Measurements from ENCODE around the gene TMIGD2. TPM values are rescaled to one million over a fixed set of nuclear protein-coding genes. Genes with fewer than 3 reads are reported as not detected.

Gene TMIGD2
- total and polyA plus RNA-seq, 2 donors (not counting 1 experiment from before 2014, with no cell fraction given), result not detected

DNA sequence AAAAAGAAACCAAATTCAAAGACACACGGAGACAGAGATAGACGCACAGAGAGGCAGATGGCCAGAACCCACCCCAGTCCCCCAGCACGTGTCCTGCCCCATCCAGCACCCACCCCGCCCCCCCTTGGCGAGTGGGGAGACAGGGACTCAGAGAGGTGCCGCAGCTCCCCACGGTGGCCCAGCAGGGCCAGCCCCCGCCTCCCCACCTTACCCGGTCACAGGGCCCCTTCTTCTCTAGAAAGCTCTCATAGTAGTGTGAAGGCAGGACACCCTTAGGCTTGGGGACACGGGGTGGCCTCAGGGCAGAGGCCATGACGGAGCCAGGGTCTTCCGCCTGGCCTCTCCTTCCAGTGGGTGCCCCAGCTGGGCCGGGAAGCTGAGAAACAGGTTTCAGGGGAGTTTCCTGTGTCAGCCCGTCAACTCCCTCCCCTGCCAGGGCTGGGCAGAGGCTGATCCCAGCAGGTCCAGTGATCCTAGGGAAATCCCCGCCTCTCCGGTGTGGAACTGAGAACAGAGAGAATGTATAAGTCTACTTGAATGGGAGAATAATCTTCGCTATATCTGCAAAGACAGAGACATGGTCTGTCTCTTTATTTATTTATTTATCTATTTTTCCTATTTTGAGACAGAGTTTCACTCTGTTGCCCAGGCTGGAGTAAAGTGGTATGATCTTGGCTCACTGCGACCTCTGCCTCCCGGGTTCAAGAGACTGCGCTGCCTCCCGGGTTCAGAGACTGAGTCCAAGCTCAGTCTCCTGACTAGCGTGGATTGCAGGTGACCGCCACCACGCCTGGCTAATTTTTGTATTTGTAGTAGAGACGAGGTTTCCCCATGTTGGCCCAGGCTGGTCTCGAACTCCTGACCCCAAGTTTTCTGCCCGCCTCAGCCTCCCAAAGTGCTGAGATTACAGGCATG is 36.5 kb upstream of the TMIGD2 start, which contains the start of gene STAP2:
STAP2 (minus strand) TSS at position 387 of the 915 bp plus-strand sequence; CDS start at position 313, 74 bp downstream.
- H4K20me1 ChIP-seq (ENCODE audit: control insufficient read depth, extremely low read depth, insufficient read depth, low read length), result no peaks in the 10 kb centered on the region
- no peaks in the 10 kb centered on the region for H3K9me3 ChIP-seq (ENCODE audit: control insufficient read depth, insufficient read depth, low read depth, low read length)
- H3K4me3 ChIP-seq (replicated peaks in 1 of 4; ENCODE audit: control extremely low read depth in 1 of 4, insufficient read depth in 1 of 4, low read depth in 3 of 4, low read length in 4 of 4), result peak within 1 kb of the TSS; percentile 33 to 48 (median 42)
- H3K36me3 ChIP-seq (ENCODE audit: control insufficient read depth, insufficient read depth, low read length), result no peaks in the 10 kb centered on the region
- peak within 1 kb of the TSS; percentile 96 for H3K4me2 ChIP-seq (ENCODE audit: extremely low read depth, insufficient read depth, low read length)
- no peak for DNase-seq (ENCODE audit: low read depth in 2 of 2)
- peak within 1 kb of the TSS; percentile 26 for H3K9ac ChIP-seq (ENCODE audit: insufficient read depth, low read length)
- H3K27ac ChIP-seq (ENCODE audit: insufficient read depth, low read length), result no peak within 1 kb of the TSS
- peaks cover 4% of the 10 kb centered on the region for H3K4me1 ChIP-seq (ENCODE audit: control insufficient read depth, extremely low read depth, insufficient read depth, low read length)
- TF ChIP-seq, protein P1, sequence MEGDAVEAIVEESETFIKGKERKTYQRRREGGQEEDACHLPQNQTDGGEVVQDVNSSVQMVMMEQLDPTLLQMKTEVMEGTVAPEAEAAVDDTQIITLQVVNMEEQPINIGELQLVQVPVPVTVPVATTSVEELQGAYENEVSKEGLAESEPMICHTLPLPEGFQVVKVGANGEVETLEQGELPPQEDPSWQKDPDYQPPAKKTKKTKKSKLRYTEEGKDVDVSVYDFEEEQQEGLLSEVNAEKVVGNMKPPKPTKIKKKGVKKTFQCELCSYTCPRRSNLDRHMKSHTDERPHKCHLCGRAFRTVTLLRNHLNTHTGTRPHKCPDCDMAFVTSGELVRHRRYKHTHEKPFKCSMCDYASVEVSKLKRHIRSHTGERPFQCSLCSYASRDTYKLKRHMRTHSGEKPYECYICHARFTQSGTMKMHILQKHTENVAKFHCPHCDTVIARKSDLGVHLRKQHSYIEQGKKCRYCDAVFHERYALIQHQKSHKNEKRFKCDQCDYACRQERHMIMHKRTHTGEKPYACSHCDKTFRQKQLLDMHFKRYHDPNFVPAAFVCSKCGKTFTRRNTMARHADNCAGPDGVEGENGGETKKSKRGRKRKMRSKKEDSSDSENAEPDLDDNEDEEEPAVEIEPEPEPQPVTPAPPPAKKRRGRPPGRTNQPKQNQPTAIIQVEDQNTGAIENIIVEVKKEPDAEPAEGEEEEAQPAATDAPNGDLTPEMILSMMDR (conservative IDR thresholded peaks at IDR 0.05 in 1 of 2, IDR thresholded peaks at IDR 0.05 in 1 of 2; ENCODE audit: low read depth in 1 of 2, low read length in 2 of 2), result no peak
- no peak for TF ChIP-seq EZH2 (IDR thresholded peaks at IDR 0.05; ENCODE audit: low read length, missing control alignments)
- peak within 1 kb of the TSS; percentile 97 for H2AFZ ChIP-seq (ENCODE audit: low read length)
- H3K79me2 ChIP-seq (ENCODE audit: control insufficient read depth, insufficient read depth, low read length), result no peaks in the 10 kb centered on the region
- H3K27me3 ChIP-seq (ENCODE audit: control insufficient read depth, insufficient read depth, low read length), result no peaks in the 10 kb centered on the region

GRCh38 chr19:4337906-4338440 is 35.8 kb upstream of the TMIGD2 start:
- Histone ChIP-seq H2AFZ (ENCODE audit: low read length) (peak overlapping the region; percentile 97), H3K27me3 (ENCODE audit: control insufficient read depth, insufficient read depth, low read length) (no peaks in the 10 kb centered on the region), H3K79me2 (ENCODE audit: control insufficient read depth, insufficient read depth, low read length) (no peaks in the 10 kb centered on the region), H3K4me3 (replicated peaks in 1 of 4; ENCODE audit: control extremely low read depth in 1 of 4, insufficient read depth in 1 of 4, low read depth in 3 of 4, low read length in 4 of 4) (peak overlapping the region; percentile 33 to 48 (median 42)), H3K9me3 (ENCODE audit: control insufficient read depth, insufficient read depth, low read depth, low read length) (no peaks in the 10 kb centered on the region), H4K20me1 (ENCODE audit: control insufficient read depth, extremely low read depth, insufficient read depth, low read length) (no peaks in the 10 kb centered on the region), H3K36me3 (ENCODE audit: control insufficient read depth, insufficient read depth, low read length) (no peaks in the 10 kb centered on the region), H3K9ac (ENCODE audit: insufficient read depth, low read length) (peak overlapping the region; percentile 26), H3K4me1 (ENCODE audit: control insufficient read depth, extremely low read depth, insufficient read depth, low read length) (peaks cover 2% of the 10 kb centered on the region), H3K4me2 (ENCODE audit: extremely low read depth, insufficient read depth, low read length) (peak overlapping the region; percentile 96), H3K27ac (ENCODE audit: insufficient read depth, low read length) (no peak overlapping the region)
- peak in 1 of 2 donors; percentile 31 for DNase-seq (ENCODE audit: low read depth in 2 of 2)
- TF ChIP-seq, protein P1 (conservative IDR thresholded peaks at IDR 0.05 in 1 of 2, IDR thresholded peaks at IDR 0.05 in 1 of 2; ENCODE audit: low read depth in 1 of 2, low read length in 2 of 2), result no peak
- no peak for TF ChIP-seq EZH2 (IDR thresholded peaks at IDR 0.05; ENCODE audit: low read length, missing control alignments)

- H3K4me3 ChIP-seq (replicated peaks in 1 of 4; ENCODE audit: control extremely low read depth in 1 of 4, insufficient read depth in 1 of 4, low read depth in 3 of 4, low read length in 4 of 4), result no peak overlapping the region
- no peaks in the 10 kb centered on the region for H3K79me2 ChIP-seq (ENCODE audit: control insufficient read depth, insufficient read depth, low read length)
- H3K27ac ChIP-seq (ENCODE audit: insufficient read depth, low read length), result no peak overlapping the region
- no peaks in the 10 kb centered on the region for H3K36me3 ChIP-seq (ENCODE audit: control insufficient read depth, insufficient read depth, low read length)
- H3K9me3 ChIP-seq (ENCODE audit: control insufficient read depth, insufficient read depth, low read depth, low read length), result no peaks in the 10 kb centered on the region
- H3K27me3 ChIP-seq (ENCODE audit: control insufficient read depth, insufficient read depth, low read length), result no peaks in the 10 kb centered on the region
- H2AFZ ChIP-seq (ENCODE audit: low read length), result no peak overlapping the region
- H3K4me1 ChIP-seq (ENCODE audit: control insufficient read depth, extremely low read depth, insufficient read depth, low read length), result no peaks in the 10 kb centered on the region
- TF ChIP-seq, protein P1 (conservative IDR thresholded peaks at IDR 0.05 in 1 of 2, IDR thresholded peaks at IDR 0.05 in 1 of 2; ENCODE audit: low read depth in 1 of 2, low read length in 2 of 2), result no peak
- TF ChIP-seq EZH2 (IDR thresholded peaks at IDR 0.05; ENCODE audit: low read length, missing control alignments), result no peak
- H3K4me2 ChIP-seq (ENCODE audit: extremely low read depth, insufficient read depth, low read length), result no peak overlapping the region
- DNase-seq (ENCODE audit: low read depth in 2 of 2), result no peak
- no peaks in the 10 kb centered on the region for H4K20me1 ChIP-seq (ENCODE audit: control insufficient read depth, extremely low read depth, insufficient read depth, low read length)
- H3K9ac ChIP-seq (ENCODE audit: insufficient read depth, low read length), result no peak overlapping the region
Measured at GRCh38 chr19:4334929-4335570, 32.9 kb upstream of the TMIGD2 start.

All from fibroblast of lung (primary cell).